Measurements from ENCODE around the gene PNCK.

DNA sequence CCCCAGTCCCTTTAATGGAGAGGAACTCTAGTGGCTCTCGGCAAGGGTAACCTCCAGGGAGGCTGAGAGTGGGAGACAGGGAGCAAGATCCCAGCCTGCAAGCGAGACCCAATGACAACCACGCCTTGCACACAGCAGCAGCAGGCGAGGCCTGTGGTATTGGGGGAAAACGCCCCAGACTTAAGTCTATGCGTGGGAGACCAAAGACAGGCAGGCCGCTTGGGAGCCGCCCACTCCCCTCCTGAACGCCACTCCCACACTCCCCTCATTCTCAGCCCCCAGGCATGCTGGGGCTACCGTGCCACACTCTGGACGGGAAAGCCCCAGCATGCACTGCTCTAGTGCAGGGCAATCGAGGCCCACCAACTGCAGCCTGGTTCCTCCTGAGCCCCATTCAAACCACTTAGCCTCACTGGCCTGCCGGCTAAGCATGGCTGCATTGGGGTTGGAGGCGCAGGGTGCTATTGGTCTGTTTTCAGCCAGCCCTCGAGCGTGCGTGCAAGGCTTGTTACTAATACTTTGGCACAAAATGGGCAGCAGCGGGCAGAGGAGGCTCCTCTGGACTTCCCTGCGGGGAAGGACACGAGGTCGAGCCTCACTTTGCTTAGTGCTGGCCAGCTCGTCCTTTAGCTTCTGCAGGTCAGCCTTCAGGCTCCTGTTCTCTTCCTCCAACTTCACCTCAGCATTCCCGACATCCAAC is 28.9 kb upstream of the PNCK start:
- TF ChIP-seq GATA2 (IDR thresholded peaks at IDR 0.05; ENCODE audit: low read depth, low read length), result no peak
- TF ChIP-seq GATA3 (IDR thresholded peaks at IDR 0.05; ENCODE audit: low read depth, low read length), result no peak

All from SH-SY5Y (cell line).